Measurements from ENCODE around the gene GALNT12.

Gene GALNT12

DNA sequence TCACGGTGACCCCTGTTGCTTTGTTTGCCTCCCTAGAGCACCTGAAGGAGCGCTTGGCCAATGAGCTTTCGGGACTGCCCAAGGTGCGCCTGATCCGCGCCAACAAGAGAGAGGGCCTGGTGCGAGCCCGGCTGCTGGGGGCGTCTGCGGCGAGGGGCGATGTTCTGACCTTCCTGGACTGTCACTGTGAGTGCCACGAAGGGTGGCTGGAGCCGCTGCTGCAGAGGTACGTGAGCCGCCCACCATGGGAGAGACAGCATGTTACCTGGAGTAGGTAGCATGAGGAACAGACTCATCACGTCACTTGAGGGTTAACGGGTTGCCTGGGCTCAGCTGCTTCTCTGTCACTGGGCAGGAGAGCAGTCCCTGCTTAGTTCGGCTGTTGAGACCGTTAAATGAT is 19.2 kb downstream of the GALNT12 start:
- Histone ChIP-seq H3K4me3 (no peak overlapping the region), H3K9me3 (ENCODE audit: low read depth, low read length) (no peaks in the 10 kb centered on the region), H3K27ac (no peak overlapping the region), H3K9ac (ENCODE audit: insufficient read length) (no peak overlapping the region), H3K36me3 (ENCODE audit: insufficient read depth, low read length) (no peaks in the 10 kb centered on the region)
- no peak for DNase-seq (ENCODE audit: low read depth, low spot score)
- TF ChIP-seq POLR2AphosphoS5 (IDR thresholded peaks at IDR 0.05; ENCODE audit: borderline replicate concordance, low read depth, low read length): no peak
- no peak for TF ChIP-seq FOXP2 (optimal IDR thresholded peaks at IDR 0.05; ENCODE audit: control extremely low read depth, extremely low read length, insufficient read depth)
- no peak for TF ChIP-seq EZH2 (IDR thresholded peaks at IDR 0.05)

DNA sequence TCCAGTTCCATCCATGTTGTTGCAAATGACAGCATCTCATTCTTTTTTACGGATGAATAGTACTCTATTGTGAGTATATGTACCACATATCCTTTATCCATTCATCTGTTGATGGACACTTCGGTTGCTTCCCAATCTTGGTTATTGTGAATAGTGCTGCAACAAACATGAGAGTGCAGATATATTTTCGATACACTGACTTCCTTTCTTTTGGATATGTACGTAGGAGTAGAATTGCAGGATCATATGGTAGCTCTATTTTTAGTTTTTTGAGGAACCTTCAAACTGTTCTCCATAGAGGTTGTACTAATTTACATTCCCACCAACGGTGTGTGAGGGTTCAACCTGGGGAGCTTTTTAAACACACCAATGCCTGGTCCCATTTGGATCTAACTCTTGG is 22.3 kb downstream of the GALNT12 start:
- no peak for DNase-seq (ENCODE audit: low read depth, low spot score)
- Histone ChIP-seq H3K9ac (ENCODE audit: insufficient read length) (no peak overlapping the region), H3K4me3 (no peak overlapping the region), H3K27ac (no peak overlapping the region), H3K36me3 (ENCODE audit: insufficient read depth, low read length) (no peaks in the 10 kb centered on the region), H3K9me3 (ENCODE audit: low read depth, low read length) (no peaks in the 10 kb centered on the region)
- no peak for TF ChIP-seq EZH2 (IDR thresholded peaks at IDR 0.05)
- TF ChIP-seq FOXP2 (optimal IDR thresholded peaks at IDR 0.05; ENCODE audit: control extremely low read depth, extremely low read length, insufficient read depth): no peak
- TF ChIP-seq POLR2AphosphoS5 (IDR thresholded peaks at IDR 0.05; ENCODE audit: borderline replicate concordance, low read depth, low read length): no peak

DNA sequence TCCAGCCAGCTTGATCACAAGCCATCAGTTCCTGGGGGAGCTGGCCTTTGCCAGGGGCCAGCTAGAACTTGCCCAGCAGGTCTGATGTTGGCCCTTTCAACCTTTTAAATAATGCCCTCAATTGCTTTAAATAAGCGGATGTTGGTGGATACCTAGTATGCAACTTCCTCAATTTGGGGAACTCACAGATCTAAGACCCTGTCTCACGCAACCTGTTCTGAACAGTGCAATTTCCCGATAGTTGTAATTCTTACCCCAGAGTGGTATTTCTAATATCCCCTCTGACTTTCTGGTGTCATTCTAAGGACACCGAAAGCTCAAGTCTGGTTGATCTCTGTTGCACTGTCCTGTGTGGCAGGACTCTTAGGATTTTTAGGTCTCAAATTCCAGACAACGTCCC is 23.1 kb downstream of the GALNT12 start:
- no peak for DNase-seq (ENCODE audit: low read depth, low spot score)
- TF ChIP-seq POLR2AphosphoS5 (IDR thresholded peaks at IDR 0.05; ENCODE audit: borderline replicate concordance, low read depth, low read length): no peak
- TF ChIP-seq FOXP2 (optimal IDR thresholded peaks at IDR 0.05; ENCODE audit: control extremely low read depth, extremely low read length, insufficient read depth): no peak
- TF ChIP-seq EZH2 (IDR thresholded peaks at IDR 0.05): no peak
- Histone ChIP-seq H3K36me3 (ENCODE audit: insufficient read depth, low read length) (no peaks in the 10 kb centered on the region), H3K9ac (ENCODE audit: insufficient read length) (no peak overlapping the region), H3K9me3 (ENCODE audit: low read depth, low read length) (no peaks in the 10 kb centered on the region), H3K4me3 (no peak overlapping the region), H3K27ac (no peak overlapping the region)

DNA sequence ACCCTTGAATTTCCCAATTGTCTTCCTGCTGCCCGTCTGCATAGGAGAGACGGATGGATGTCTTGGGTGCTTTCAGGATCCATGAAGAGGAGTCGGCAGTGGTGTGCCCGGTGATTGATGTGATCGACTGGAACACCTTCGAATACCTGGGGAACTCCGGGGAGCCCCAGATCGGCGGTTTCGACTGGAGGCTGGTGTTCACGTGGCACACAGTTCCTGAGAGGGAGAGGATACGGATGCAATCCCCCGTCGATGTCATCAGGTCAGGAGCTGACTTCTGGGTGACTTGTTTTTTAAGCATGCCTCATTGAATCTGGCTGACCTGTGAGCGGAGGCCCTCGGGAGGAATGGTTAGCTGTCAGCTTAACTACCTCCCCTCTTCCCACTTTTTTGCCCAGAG is 24.2 kb downstream of the GALNT12 start:
- TF ChIP-seq EZH2 (IDR thresholded peaks at IDR 0.05): no peak

DNA sequence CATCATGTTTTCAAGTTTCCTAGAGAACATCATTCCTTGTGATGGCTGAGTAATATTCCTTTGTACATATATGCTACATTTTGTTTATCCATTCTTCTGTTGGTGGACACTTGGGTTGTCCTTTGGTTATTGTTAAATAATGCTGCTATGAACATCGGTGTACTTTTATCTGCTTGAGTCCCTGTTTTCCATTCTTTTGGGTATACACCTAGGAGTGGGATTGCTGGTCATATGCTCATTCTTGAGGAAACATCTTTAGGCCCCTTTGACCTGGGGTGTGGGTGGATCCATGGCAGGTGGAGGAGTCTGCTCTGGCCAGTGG is 25.3 kb downstream of the GALNT12 start:
- DNase-seq (ENCODE audit: low read depth, low spot score): no peak
- Histone ChIP-seq H3K27ac (no peak overlapping the region), H3K9ac (ENCODE audit: insufficient read length) (no peak overlapping the region), H3K9me3 (ENCODE audit: low read depth, low read length) (no peaks in the 10 kb centered on the region), H3K36me3 (ENCODE audit: insufficient read depth, low read length) (no peaks in the 10 kb centered on the region), H3K4me3 (no peak overlapping the region)
- TF ChIP-seq POLR2AphosphoS5 (IDR thresholded peaks at IDR 0.05; ENCODE audit: borderline replicate concordance, low read depth, low read length) (no peak), FOXP2 (optimal IDR thresholded peaks at IDR 0.05; ENCODE audit: control extremely low read depth, extremely low read length, insufficient read depth) (no peak), EZH2 (IDR thresholded peaks at IDR 0.05) (no peak)

More for the DNA sequence above, 24.2 kb downstream of the GALNT12 start:
- Histone ChIP-seq H3K36me3 (ENCODE audit: insufficient read depth, low read length) (no peaks in the 10 kb centered on the region), H3K4me3 (no peak overlapping the region), H3K27ac (no peak overlapping the region), H3K9ac (ENCODE audit: insufficient read length) (no peak overlapping the region), H3K9me3 (ENCODE audit: low read depth, low read length) (no peaks in the 10 kb centered on the region)
- DNase-seq (ENCODE audit: low read depth, low spot score): no peak

DNA sequence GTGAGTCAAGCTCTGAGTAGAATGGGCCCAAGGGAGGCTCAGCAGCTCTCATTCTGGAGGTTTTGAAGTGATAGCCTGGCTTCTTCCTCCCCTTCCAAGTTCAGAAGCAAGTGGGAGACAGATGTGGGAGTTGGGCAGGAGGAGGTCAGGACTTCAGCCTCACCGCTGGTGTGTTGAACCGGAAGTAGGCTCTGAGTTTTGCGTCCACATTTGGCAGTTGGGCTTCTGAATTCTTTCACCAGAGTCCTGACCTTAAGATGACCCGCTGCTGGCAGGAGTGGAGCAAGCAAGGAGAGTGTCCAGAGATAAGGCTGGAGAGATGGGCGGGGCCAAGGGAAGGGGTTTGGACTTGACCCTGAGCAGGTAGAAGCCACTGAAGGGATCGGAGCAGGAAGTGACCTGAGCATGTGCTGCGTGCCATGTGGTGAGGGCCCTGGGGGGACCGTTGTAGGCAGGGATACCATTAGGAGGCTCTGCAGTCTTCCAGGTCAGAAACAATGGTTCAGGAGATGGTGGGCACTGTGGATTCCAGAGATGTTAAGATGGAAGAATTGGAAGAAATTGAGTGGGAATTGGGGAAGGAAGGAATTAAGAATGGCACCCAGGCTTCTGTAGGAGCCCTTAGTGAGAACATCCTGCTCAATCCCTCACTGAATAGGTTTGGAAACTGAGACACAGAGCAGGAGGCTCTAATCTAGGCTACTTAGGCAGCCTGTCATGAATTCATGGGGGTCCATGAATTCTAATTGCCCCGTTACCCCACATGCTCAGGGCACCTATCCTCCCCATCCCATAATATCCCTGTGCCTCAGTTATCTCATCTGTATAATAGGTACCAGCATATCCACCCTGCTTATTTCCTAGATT is 25.9 kb downstream of the GALNT12 start:
- no peak overlapping the region for H3K9ac ChIP-seq (ENCODE audit: insufficient read length)
- H3K36me3 ChIP-seq (ENCODE audit: insufficient read depth, low read length): no peaks in the 10 kb centered on the region
- no peak overlapping the region for H3K4me3 ChIP-seq
- TF ChIP-seq FOXP2 (optimal IDR thresholded peaks at IDR 0.05; ENCODE audit: control extremely low read depth, extremely low read length, insufficient read depth) (no peak), POLR2AphosphoS5 (IDR thresholded peaks at IDR 0.05; ENCODE audit: borderline replicate concordance, low read depth, low read length) (no peak), EZH2 (IDR thresholded peaks at IDR 0.05) (no peak)
- no peaks in the 10 kb centered on the region for H3K9me3 ChIP-seq (ENCODE audit: low read depth, low read length)
- DNase-seq (ENCODE audit: low read depth, low spot score): no peak
- no peak overlapping the region for H3K27ac ChIP-seq

GRCh38 chr9:98834386-98834785 is 26.9 kb downstream of the GALNT12 start:
- Histone ChIP-seq H3K36me3 (ENCODE audit: insufficient read depth, low read length) (no peaks in the 10 kb centered on the region), H3K27ac (no peak overlapping the region)

DNA sequence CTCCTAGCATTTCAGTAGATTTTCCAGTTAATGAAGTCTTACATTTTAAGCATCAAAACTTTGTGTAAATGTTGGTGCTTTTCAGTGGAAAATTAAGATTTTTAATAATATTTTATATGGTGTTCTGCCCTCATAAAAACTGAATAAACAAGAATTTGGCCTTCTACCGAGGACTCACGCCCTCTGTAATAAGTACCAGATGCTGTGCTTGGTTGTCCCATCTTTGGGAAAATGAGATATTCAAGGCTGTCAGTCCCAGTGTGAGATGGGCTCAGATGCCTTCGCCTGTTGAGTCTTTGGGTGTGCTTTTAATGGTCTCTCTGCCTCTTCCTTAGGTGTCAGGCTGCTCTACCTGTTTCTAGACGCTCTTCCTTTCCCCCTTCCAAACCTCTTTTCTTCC is 28.7 kb downstream of the GALNT12 start:
- H3K4me3 ChIP-seq: no peak overlapping the region
- H3K27ac ChIP-seq: no peak overlapping the region
- H3K9me3 ChIP-seq (ENCODE audit: low read depth, low read length): no peaks in the 10 kb centered on the region
- H3K36me3 ChIP-seq (ENCODE audit: insufficient read depth, low read length): no peaks in the 10 kb centered on the region
- DNase-seq (ENCODE audit: low read depth, low spot score): no peak
- TF ChIP-seq FOXP2 (optimal IDR thresholded peaks at IDR 0.05; ENCODE audit: control extremely low read depth, extremely low read length, insufficient read depth): no peak
- no peak for TF ChIP-seq EZH2 (IDR thresholded peaks at IDR 0.05)
- H3K9ac ChIP-seq (ENCODE audit: insufficient read length): no peak overlapping the region

More at GRCh38 chr9:98834386-98834785, 26.9 kb downstream of the GALNT12 start:
- Histone ChIP-seq H3K9me3 (ENCODE audit: low read depth, low read length) (no peaks in the 10 kb centered on the region), H3K4me3 (no peak overlapping the region), H3K9ac (ENCODE audit: insufficient read length) (no peak overlapping the region)
- no peak for TF ChIP-seq EZH2 (IDR thresholded peaks at IDR 0.05)
- DNase-seq (ENCODE audit: low read depth, low spot score): no peak

DNA sequence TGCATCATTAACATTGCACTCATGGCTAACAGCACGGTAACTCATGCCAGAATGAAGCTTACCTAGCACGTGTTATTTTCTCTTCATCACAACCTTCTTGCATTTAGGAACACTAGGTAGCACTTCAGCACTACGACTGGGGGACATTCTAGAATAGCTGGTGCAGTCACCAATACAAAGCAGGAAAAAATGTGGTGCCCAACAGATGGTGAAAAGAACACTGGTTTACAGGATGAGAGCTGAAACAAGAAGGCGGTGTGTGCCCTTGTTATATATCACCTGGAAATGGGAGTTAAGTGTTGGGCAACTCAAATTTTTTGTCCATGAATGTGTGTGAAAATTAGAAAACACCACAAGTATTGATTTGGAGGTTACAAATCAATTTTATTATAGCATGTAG is 30.0 kb downstream of the GALNT12 start:
- H3K36me3 ChIP-seq (ENCODE audit: insufficient read depth, low read length): no peaks in the 10 kb centered on the region
- TF ChIP-seq FOXP2 (optimal IDR thresholded peaks at IDR 0.05; ENCODE audit: control extremely low read depth, extremely low read length, insufficient read depth) (no peak), EZH2 (IDR thresholded peaks at IDR 0.05) (no peak), POLR2AphosphoS5 (IDR thresholded peaks at IDR 0.05; ENCODE audit: borderline replicate concordance, low read depth, low read length) (no peak)
- H3K9ac ChIP-seq (ENCODE audit: insufficient read length): no peak overlapping the region
- H3K4me3 ChIP-seq: no peak overlapping the region
- DNase-seq (ENCODE audit: low read depth, low spot score): no peak
- H3K9me3 ChIP-seq (ENCODE audit: low read depth, low read length): no peaks in the 10 kb centered on the region
- no peak overlapping the region for H3K27ac ChIP-seq

Data from SK-N-MC (cell line).